ENCODE measurements around the gene IMPACT.

DNA sequence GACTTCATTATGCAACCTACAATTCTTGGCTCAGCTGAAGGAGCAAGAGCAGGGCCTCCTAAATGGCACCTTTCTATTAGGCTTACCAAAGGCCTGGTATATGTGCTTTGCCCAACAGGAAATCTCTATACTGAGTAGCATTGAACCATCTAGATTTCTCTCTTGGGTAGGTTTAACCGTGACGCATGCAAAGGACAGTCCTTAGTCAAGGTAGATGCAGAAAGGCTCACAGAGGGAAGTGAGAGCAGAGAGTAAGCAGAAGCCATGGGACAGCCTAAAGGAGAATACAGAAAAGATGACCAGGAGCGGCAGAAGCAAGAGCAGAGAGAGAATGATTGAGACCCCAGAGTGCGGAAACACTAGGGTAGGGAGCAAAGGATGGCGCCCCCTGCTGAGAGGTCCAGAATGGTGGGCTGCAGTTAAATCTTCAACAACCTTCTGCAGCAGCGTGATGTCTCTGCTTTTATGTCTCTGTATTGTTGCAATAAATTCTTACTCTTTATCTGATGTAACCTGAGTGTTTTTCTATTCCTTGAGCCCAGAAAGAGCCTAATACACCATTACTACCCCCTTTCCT lies 24.2 kb upstream of the IMPACT start:
- no peak for TF ChIP-seq SUZ12 (IDR thresholded peaks at IDR 0.05; ENCODE audit: extremely low read depth, insufficient read depth, insufficient read length)
- no peak for TF ChIP-seq YY1 (IDR thresholded peaks at IDR 0.05; ENCODE audit: insufficient read depth, insufficient read length)
